GM23338 (cell line): ENCODE results near the gene IL22RA2. TPM values are rescaled to one million over a fixed set of nuclear protein-coding genes. Genes with fewer than 3 reads are reported as not detected.
A peak's percentile ranks its signal among the peaks of the same experiment; 100 is the strongest.

Source experiments
- ATAC-seq: fragments of 200-7000 bp; cut with Tn5 transposase; 3 replicates; pipeline ENCODE4 v1.9.1; 2020
- DNase-seq: peaks from one replicate; pipeline ENCODE4 v3.0.0-alpha.2; 2015; ENCODE audit warnings: low spot score
- H2AFZ ChIP-seq: fragments of 200-600 bp; sonication (generic); 2 replicates; pipeline ENCODE4 v1.8.0; 2016; ENCODE audit warnings: antibody characterized with exemption, mild to moderate bottlenecking, moderate library complexity
- H3F3A ChIP-seq: fragments of 200-600 bp; sonication (generic); replicated peaks from 2 replicates; pipeline ENCODE4 v1.8.0; 2017; ENCODE audit warnings: antibody characterized with exemption, mixed run types, low read depth
- H3K27ac ChIP-seq: fragments of 200-600 bp; sonication (generic); 2 replicates; pipeline ENCODE4 v1.6.1; 2016; ENCODE audit warnings: low read depth
- H3K27me3 ChIP-seq: fragments of 200-600 bp; sonication (generic); 2 replicates; pipeline ENCODE4 v1.8.0; 2016; ENCODE audit warnings: mild to moderate bottlenecking, mixed run types, moderate library complexity; ENCODE audit not compliant: insufficient read depth
- H3K36me3 ChIP-seq: fragments of 200-600 bp; sonication (generic); 2 replicates; pipeline ENCODE4 v1.8.0; 2016; ENCODE audit warnings: mild to moderate bottlenecking; ENCODE audit not compliant: insufficient read depth
- H3K4me1 ChIP-seq: fragments of 200-600 bp; sonication (generic); 2 replicates; pipeline ENCODE4 v1.8.0; 2016; ENCODE audit warnings: mild to moderate bottlenecking, moderate library complexity; ENCODE audit not compliant: insufficient read depth
- H3K4me2 ChIP-seq: fragments of 200-600 bp; sonication (generic); 2 replicates; pipeline ENCODE4 v1.7.1; 2017; ENCODE audit warnings: mixed run types
- H3K4me3 ChIP-seq: fragments of 200-600 bp; sonication (generic); 2 replicates; pipeline ENCODE4 v1.6.1; 2016; ENCODE audit warnings: mixed run types
- H3K79me2 ChIP-seq: fragments of 200-600 bp; sonication (generic); replicated peaks from 2 replicates; pipeline ENCODE4 v1.8.0; 2017; ENCODE audit warnings: mild to moderate bottlenecking; ENCODE audit not compliant: insufficient read depth
- H3K9me2 ChIP-seq: fragments of 200-600 bp; sonication (generic); 2 replicates; pipeline ENCODE4 v1.8.0; 2017; ENCODE audit not compliant: insufficient read depth
- H4K20me1 ChIP-seq: fragments of 200-600 bp; sonication (generic); replicated peaks from 2 replicates; pipeline ENCODE4 v1.8.0; 2017; ENCODE audit warnings: mild to moderate bottlenecking; ENCODE audit not compliant: insufficient read depth
- H3K27ac Mint-ChIP-seq: 2 replicates; pipeline ENCODE4 v1.8.0; 2020; ENCODE audit warnings: inconsistent platforms, mild to moderate bottlenecking, moderate library complexity, mixed read lengths
- H3K27me3 Mint-ChIP-seq: 3 replicates; pipeline ENCODE4 v1.8.0; 2022; ENCODE audit warnings: low read depth, mild to moderate bottlenecking, moderate library complexity, mixed read lengths, inconsistent platforms; ENCODE audit not compliant: insufficient read depth, poor library complexity
- H3K36me3 Mint-ChIP-seq: 3 replicates; pipeline ENCODE4 v1.8.0; 2021; ENCODE audit warnings: low read depth, mild to moderate bottlenecking, inconsistent platforms, moderate library complexity, mixed read lengths
- H3K4me1 Mint-ChIP-seq: 3 replicates; pipeline ENCODE4 v1.8.0; 2020; ENCODE audit warnings: mild to moderate bottlenecking, inconsistent platforms, mixed read lengths
- H3K4me3 Mint-ChIP-seq: 3 replicates; pipeline ENCODE4 v1.8.0; 2021; ENCODE audit warnings: moderate library complexity, mild to moderate bottlenecking, inconsistent platforms, mixed read lengths
- H3K9me3 Mint-ChIP-seq: 3 replicates; pipeline ENCODE4 v1.8.0; 2020; ENCODE audit warnings: moderate library complexity, mild to moderate bottlenecking, inconsistent platforms, mixed read lengths
- CREB1 ChIP-seq: fragments of 250-450 bp; sonication (Bioruptor Pico); IDR thresholded peaks from 2 replicates; pipeline ENCODE4 v1.5.0; 2020; ENCODE audit warnings: low read depth, mild to moderate bottlenecking, moderate library complexity
- POLR2AphosphoS5 ChIP-seq: IDR thresholded peaks from 2 replicates; pipeline ENCODE4 v1.6.1; 2016; ENCODE audit warnings: antibody characterized with exemption, low read depth
- STAT1 ChIP-seq: IDR thresholded peaks from one replicate; pipeline ENCODE4 v1.6.1; 2016; ENCODE audit warnings: antibody characterized with exemption; ENCODE audit not compliant: unreplicated experiment
- ZNF114 ChIP-seq: fragments of 250-450 bp; sonication (Bioruptor Pico); IDR thresholded peaks from 2 replicates; pipeline ENCODE4 v1.5.0; 2020; ENCODE audit warnings: mild to moderate bottlenecking, moderate library complexity
- polyA plus RNA-seq: library from polyadenylated mRNA; unstranded; fragments of >200 nt; fragmentation: Nextera tagmentation; extraction: Ambion mirVana; gene quantifications from 2 replicates; pipeline ENCODE4 v1.2.1, GENCODE V29; 2016
- total RNA-seq: library from RNA; depleted of rRNA; stranded (reverse); fragments of >200 nt; shearing (Covaris generic); gene quantifications from 2 replicates; pipeline ENCODE4 v1.2.3, GENCODE V29; 2014
- TF ChIP-seq, protein P1 (sequence below): IDR thresholded peaks from one replicate; pipeline ENCODE4 v1.6.1; 2018; ENCODE audit warnings: antibody characterized with exemption; ENCODE audit not compliant: unreplicated experiment
- TF ChIP-seq, protein P2 (sequence below): IDR thresholded peaks from 2 replicates; pipeline ENCODE4 v1.6.1; 2016; ENCODE audit warnings: antibody characterized with exemption
- TF ChIP-seq, protein P3 (sequence below), 2 experiments: fragments of 200-600 bp in 1 of 2; sonication (generic) in 1 of 2; conservative IDR thresholded peaks; 2 replicates each; pipeline versions ENCODE4 v1.5.1 to v1.6.1; 2016 to 2017; ENCODE audit warnings: antibody characterized with exemption in 2 of 2, low read depth in 2 of 2, mild to moderate bottlenecking in 2 of 2, moderate library complexity in 1 of 2

Gene IL22RA2
- total and polyA plus RNA-seq, 2 experiments from 2014 or later: not detected

DNA sequence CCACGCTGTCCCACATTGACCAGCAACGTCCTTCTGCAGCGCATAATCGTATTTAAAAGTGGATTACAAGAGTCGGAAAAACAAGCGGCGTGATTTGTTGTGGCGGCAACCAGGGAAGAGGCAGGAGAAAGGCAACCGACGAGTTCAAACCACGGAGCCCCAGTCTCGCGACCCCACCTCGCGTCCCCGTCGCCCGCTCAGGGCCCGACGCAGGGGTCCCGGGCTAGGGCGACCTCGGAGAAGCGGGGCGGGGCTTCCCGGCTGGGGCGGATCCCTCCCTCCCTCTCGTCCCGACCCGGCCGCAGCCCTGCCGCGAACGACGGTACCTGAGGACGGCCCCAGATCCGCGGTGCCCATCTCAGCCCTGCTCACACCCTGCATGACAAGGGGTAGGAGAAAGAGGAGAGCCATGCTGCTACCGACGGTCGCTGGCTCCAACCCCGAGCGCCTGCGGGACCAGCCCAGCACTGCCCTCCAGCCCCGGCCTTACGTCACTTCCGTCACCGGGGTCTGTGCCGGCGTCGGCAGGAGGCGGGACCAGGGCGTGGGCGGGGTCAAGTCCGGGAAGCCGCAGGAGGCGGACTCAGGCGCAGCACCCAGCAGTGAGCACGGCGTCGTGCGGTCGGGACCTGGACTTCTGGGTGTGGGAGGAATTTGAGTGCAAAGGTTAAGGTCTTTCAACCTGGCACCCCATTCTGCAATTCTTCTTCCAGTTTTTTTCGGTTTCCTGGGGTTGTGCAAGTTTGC lies 45.6 kb upstream of the IL22RA2 start, which contains the start of gene IFNGR1:
IFNGR1 (minus strand) TSS at position 469 of the 747 bp plus-strand sequence; CDS start at position 411, 58 bp downstream.
- H3K79me2 ChIP-seq: peaks cover 49% of the 10 kb centered on the region
- peak within 1 kb of the TSS; percentile 100 for H3K4me3 ChIP-seq
- ATAC-seq: peak; percentile 94
- H3K9me3 Mint-ChIP-seq: no peaks in the 10 kb centered on the region
- H3K27ac Mint-ChIP-seq: peak within 1 kb of the TSS; percentile 96
- no peaks in the 10 kb centered on the region for H3K36me3 ChIP-seq
- peak; percentile 96 for DNase-seq
- no peak for TF ChIP-seq STAT1
- TF ChIP-seq, protein P1, sequence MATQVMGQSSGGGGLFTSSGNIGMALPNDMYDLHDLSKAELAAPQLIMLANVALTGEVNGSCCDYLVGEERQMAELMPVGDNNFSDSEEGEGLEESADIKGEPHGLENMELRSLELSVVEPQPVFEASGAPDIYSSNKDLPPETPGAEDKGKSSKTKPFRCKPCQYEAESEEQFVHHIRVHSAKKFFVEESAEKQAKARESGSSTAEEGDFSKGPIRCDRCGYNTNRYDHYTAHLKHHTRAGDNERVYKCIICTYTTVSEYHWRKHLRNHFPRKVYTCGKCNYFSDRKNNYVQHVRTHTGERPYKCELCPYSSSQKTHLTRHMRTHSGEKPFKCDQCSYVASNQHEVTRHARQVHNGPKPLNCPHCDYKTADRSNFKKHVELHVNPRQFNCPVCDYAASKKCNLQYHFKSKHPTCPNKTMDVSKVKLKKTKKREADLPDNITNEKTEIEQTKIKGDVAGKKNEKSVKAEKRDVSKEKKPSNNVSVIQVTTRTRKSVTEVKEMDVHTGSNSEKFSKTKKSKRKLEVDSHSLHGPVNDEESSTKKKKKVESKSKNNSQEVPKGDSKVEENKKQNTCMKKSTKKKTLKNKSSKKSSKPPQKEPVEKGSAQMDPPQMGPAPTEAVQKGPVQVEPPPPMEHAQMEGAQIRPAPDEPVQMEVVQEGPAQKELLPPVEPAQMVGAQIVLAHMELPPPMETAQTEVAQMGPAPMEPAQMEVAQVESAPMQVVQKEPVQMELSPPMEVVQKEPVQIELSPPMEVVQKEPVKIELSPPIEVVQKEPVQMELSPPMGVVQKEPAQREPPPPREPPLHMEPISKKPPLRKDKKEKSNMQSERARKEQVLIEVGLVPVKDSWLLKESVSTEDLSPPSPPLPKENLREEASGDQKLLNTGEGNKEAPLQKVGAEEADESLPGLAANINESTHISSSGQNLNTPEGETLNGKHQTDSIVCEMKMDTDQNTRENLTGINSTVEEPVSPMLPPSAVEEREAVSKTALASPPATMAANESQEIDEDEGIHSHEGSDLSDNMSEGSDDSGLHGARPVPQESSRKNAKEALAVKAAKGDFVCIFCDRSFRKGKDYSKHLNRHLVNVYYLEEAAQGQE: no peak
- peak; percentile 95 for TF ChIP-seq POLR2AphosphoS5
- TF ChIP-seq, protein P2, sequence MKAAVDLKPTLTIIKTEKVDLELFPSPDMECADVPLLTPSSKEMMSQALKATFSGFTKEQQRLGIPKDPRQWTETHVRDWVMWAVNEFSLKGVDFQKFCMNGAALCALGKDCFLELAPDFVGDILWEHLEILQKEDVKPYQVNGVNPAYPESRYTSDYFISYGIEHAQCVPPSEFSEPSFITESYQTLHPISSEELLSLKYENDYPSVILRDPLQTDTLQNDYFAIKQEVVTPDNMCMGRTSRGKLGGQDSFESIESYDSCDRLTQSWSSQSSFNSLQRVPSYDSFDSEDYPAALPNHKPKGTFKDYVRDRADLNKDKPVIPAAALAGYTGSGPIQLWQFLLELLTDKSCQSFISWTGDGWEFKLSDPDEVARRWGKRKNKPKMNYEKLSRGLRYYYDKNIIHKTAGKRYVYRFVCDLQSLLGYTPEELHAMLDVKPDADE: peak; percentile 61; the same call in 1 of the 2 replicates
- peak; percentile 93 for TF ChIP-seq CREB1 (CRISPR knock-in tag)
- peaks cover 19% of the 10 kb centered on the region for H3K4me1 Mint-ChIP-seq
- H3K27me3 ChIP-seq: no peaks in the 10 kb centered on the region
- H3F3A ChIP-seq: no peaks in the 10 kb centered on the region
- peaks cover 25% of the 10 kb centered on the region for H4K20me1 ChIP-seq
- no peaks in the 10 kb centered on the region for H3K27me3 Mint-ChIP-seq
- H3K4me3 Mint-ChIP-seq: peak within 1 kb of the TSS; percentile 91
- H2AFZ ChIP-seq: peak within 1 kb of the TSS; percentile 99
- no peaks in the 10 kb centered on the region; the same call in none of the 2 replicates for H3K9me2 ChIP-seq
- H3K36me3 Mint-ChIP-seq: no peaks in the 10 kb centered on the region; the same call in 2 of the 3 replicates
- peak within 1 kb of the TSS; percentile 100 for H3K4me2 ChIP-seq
- peak within 1 kb of the TSS; percentile 92 for H3K27ac ChIP-seq
- H3K4me1 ChIP-seq: peaks cover 13% of the 10 kb centered on the region

DNA sequence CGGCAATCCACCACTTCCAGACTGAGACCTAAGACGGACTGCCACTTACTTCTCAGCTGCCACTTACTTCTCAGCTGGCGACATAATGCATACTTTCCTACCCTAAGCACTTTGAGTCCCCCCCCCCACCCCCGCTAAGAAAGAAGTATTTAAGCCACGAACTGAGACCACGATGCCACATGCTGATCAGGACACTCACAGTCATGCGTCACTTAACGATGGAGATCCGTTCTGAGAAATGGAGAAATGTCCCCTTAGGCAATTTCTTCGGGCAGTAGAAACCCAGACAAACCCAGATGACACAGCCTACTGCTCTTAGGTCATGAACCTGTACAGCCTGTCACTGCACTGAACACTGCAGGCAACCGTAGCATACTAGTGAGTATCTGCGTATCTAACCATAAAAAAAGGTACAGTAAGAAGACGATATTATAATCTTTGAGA lies 45.1 kb upstream of the IL22RA2 start:
- H3K79me2 ChIP-seq: peaks cover 54% of the 10 kb centered on the region
- H3K27me3 Mint-ChIP-seq: no peaks in the 10 kb centered on the region
- peak overlapping the region; percentile 99 for H2AFZ ChIP-seq
- peak overlapping the region; percentile 100 for H3K4me2 ChIP-seq
- H3K36me3 Mint-ChIP-seq: peaks cover 4% of the 10 kb centered on the region; the same call in 2 of the 3 replicates
- peaks cover 19% of the 10 kb centered on the region for H3K4me1 Mint-ChIP-seq
- H3K9me2 ChIP-seq: no peaks in the 10 kb centered on the region; the same call in 1 of the 2 replicates
- peak overlapping the region; percentile 91 for H3K4me3 Mint-ChIP-seq
- H3K4me3 ChIP-seq: peak overlapping the region; percentile 100
- no peaks in the 10 kb centered on the region for H3F3A ChIP-seq
- peaks cover 28% of the 10 kb centered on the region for H4K20me1 ChIP-seq
- H3K27ac ChIP-seq: peak overlapping the region; percentile 92
- DNase-seq (peak; percentile 24), ATAC-seq (no peak; the same call in 2 of the 3 replicates)
- no peaks in the 10 kb centered on the region for H3K36me3 ChIP-seq
- no peaks in the 10 kb centered on the region for H3K27me3 ChIP-seq
- H3K27ac Mint-ChIP-seq: peak overlapping the region; percentile 96
- H3K9me3 Mint-ChIP-seq: no peaks in the 10 kb centered on the region
- H3K4me1 ChIP-seq: peaks cover 13% of the 10 kb centered on the region
- TF ChIP-seq, protein P2: no peak
- TF ChIP-seq, protein P3, sequence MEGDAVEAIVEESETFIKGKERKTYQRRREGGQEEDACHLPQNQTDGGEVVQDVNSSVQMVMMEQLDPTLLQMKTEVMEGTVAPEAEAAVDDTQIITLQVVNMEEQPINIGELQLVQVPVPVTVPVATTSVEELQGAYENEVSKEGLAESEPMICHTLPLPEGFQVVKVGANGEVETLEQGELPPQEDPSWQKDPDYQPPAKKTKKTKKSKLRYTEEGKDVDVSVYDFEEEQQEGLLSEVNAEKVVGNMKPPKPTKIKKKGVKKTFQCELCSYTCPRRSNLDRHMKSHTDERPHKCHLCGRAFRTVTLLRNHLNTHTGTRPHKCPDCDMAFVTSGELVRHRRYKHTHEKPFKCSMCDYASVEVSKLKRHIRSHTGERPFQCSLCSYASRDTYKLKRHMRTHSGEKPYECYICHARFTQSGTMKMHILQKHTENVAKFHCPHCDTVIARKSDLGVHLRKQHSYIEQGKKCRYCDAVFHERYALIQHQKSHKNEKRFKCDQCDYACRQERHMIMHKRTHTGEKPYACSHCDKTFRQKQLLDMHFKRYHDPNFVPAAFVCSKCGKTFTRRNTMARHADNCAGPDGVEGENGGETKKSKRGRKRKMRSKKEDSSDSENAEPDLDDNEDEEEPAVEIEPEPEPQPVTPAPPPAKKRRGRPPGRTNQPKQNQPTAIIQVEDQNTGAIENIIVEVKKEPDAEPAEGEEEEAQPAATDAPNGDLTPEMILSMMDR (conservative IDR thresholded peaks at IDR 0.05; ENCODE audit: low read depth in 2 of 2): no peak
- TF ChIP-seq CREB1 (CRISPR knock-in tag): no peak
- no peak for TF ChIP-seq ZNF114 (CRISPR knock-in tag)
